Skin epidermis (tissue), 12 donors: ENCODE results near the gene PA2G4.
"Not testable (repeated sequence)": the region's sequence is repeated elsewhere in the genome, so short reads cannot be mapped to it uniquely, and the experiment has no call there.

Experiments used
- H3K27ac ChIP-seq, 21 experiments: fragments of 200-600 bp; sonication (generic) in 11 of 21; one replicate each; pipeline ENCODE4 v1.5.0; 2020; ENCODE audit warnings: mild to moderate bottlenecking in 3 of 21, inconsistent platforms in 2 of 21, moderate library complexity in 2 of 21
- H3K4me3 ChIP-seq, 7 experiments: fragments of 200-600 bp; sonication (generic) in 2 of 7; one replicate each; pipeline ENCODE4 v1.5.0; 2020; ENCODE audit warnings: inconsistent platforms in 2 of 7, mild to moderate bottlenecking in 2 of 7, moderate library complexity in 1 of 7

PA2G4 gene

DNA sequence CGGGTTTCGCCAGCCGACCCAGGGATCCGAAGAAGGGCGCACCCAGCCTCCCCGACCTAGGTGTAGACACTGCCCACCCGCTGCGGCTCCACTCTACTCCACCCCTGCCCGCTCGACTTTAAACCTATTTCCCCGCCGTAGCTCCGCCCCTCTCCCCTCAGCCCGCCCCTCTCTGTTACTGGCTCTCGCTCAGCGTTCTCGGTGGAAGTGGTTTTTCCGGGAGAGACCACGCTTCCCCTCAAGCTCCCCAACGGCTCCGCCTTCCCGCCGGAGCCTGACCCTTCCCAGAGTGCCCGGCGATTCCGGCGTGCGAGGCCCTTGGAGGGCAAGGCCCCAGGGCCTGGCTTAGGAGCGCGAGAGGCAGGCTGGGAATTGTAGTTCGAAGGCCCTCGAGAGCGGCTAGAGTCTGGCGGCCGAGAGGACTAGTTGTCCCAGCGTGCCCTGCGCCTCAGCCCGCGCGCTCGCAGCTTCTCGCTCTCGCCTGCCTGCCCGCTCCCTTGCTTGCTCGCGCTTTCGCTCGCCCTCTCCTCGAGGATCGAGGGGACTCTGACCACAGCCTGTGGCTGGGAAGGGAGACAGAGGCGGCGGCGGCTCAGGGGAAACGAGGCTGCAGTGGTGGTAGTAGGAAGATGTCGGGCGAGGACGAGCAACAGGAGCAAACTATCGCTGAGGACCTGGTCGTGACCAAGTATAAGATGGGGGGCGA, at the start of gene PA2G4:
Gene PA2G4, plus strand, starts transcription at position 451 of the 706 bp plus-strand sequence. Its CDS starts 179 bp downstream, at position 630.
- Histone ChIP-seq H3K27ac (peak within 1 kb of the TSS; percentile 65 to 98 (median 90)), H3K4me3 (peak within 1 kb of the TSS; percentile 55 to 89 (median 62))

GRCh38 chr12:56059964-56060363, 44.4 kb upstream of the PA2G4 start:
- not testable (repeated sequence) for H3K4me3 ChIP-seq, H3K27ac ChIP-seq

DNA sequence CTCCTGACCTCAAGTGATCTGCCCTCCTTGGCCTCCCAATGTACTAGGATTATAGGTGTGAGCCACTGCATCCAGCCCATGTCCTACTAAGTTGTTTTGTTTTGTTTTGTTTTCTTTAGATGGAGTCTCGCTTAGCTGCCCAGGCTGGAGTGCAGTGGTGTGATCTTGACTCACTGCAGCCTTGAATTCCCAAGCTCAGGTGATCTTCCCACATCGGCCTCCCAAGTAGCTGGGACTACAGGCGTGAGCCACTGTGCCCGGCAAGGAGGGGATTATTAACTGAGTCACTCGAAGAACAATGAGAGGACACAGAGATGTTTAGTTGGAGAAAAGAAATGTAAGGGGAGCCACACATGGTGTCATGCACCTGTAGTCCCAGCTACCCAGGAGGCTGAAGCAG, 42.4 kb upstream of the PA2G4 start:
- Histone ChIP-seq H3K27ac (no peak overlapping the region), H3K4me3 (no peak overlapping the region)

GRCh38 chr12:56062996-56063395, 41.4 kb upstream of the PA2G4 start:
- no peak overlapping the region for H3K27ac ChIP-seq
- no peak overlapping the region for H3K4me3 ChIP-seq

DNA sequence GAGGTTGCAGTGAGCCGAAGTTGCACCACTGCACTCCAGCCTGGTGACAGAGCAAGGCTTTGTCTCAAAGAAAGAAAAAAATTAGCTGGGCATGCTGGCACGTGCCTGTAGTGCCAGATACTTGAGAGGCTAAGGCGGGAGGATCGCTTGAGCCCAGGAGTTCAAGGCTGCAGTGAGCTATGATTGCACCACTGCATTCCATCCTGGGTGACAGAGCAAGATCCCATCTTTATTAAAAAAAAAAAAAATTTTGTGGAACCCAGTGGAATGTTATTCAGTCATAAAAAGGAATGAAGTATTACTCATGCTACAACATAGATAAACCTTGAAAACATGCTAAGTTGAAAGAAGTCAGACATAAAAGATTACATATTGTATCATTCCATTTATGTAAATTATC, 32.7 kb upstream of the PA2G4 start:
- H3K27ac ChIP-seq = no peak overlapping the region
- no peak overlapping the region for H3K4me3 ChIP-seq

- H3K27ac ChIP-seq = no peak overlapping the region
- H3K4me3 ChIP-seq = no peak overlapping the region
Observed at GRCh38 chr12:56074396-56074795, 30.0 kb upstream of the PA2G4 start.

- not testable (repeated sequence) for H3K4me3 ChIP-seq, H3K27ac ChIP-seq
Observed at GRCh38 chr12:56077966-56078365, 26.4 kb upstream of the PA2G4 start.

GRCh38 chr12:56078427-56078826, 25.9 kb upstream of the PA2G4 start:
- H3K27ac ChIP-seq = peak overlapping the region in 13 of 21 experiments; percentile 73 to 93 (median 87)
- peak overlapping the region in 1 of 7 experiments; percentile 77 for H3K4me3 ChIP-seq

DNA sequence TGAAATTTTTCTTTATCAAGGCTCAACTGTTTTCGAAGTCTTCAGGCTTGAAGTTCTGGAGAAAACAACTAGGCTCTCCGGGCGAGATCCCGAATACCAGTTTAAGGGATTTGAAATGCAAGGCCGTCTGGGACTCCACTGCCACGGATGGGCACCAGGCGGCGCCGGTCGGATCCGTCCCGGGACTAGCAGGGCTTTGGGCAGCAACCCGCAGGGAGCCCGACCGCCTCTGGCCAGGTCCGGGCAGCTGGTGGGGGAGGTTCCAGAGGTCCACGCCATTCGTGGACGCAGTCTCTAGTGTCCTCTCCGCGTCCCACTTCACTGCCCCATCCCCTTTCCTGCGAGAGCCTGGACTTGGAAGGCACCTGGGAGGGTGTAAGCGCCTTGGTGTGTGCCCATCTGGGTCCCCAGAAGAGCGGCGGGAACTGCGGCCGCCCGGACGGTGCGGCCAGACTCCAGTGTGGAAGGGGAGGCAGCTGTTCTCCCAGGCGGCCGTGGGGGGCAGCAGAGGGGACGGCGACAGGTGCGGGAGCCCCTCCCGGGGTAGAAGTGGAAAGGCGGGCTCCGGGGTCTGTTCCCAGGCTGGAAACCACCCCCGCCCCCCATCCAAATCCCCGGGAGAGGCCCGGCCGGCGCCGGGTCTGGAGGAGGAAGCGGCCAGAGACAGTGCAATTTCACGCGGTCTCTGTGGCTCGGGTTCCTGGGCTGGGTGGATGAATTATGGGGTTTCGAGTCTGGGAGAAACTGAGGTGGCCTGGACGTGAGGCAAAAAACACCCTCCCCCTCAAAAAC, 25.2 kb upstream of the PA2G4 start:
- Histone ChIP-seq H3K4me3 (peak overlapping the region; percentile 38 to 77 (median 61)), H3K27ac (peak overlapping the region; percentile 33 to 93 (median 86))

GRCh38 chr12:56079723-56080555, 24.4 kb upstream of the PA2G4 start, which contains the start of gene ERBB3:
TSS of gene ERBB3 (plus strand) at chr12:56080165. CDS start at chr12:56080301, 136 bp downstream.
- H3K4me3 ChIP-seq = peak within 1 kb of the TSS; percentile 38 to 77 (median 61)
- peak within 1 kb of the TSS; percentile 33 to 93 (median 86) for H3K27ac ChIP-seq

DNA sequence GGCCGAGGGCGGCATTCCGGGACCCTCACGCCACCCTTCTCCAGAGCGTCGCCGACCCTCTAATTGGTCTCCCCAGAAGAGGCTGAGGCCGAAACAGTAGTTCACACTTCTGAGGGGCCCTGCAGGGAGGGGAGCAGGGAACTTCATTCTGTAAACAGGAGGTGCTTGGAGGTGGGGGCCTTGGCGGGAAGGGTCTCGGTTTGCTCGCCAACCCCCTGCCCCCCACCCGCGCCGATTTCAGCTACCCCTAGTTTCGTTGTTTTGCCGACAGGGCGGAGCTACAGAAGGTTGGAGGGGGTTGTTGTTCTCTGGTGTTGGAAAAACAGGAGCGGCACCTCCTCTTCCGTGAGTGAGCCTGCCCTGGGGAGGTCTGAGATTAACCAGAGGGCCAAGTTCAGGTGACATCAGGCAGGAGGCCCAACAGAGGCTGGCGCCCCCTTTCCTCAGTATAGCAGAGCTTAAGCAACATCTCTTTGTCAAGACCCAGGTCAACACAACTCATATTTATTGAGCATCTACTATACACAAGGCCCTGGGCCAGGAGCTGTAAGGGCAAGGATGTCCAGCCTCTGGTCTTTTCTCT, 23.7 kb upstream of the PA2G4 start:
- Histone ChIP-seq H3K27ac (peak overlapping the region in 20 of 21 experiments; percentile 68 to 93 (median 85)), H3K4me3 (peak overlapping the region; percentile 38 to 77 (median 61))

DNA sequence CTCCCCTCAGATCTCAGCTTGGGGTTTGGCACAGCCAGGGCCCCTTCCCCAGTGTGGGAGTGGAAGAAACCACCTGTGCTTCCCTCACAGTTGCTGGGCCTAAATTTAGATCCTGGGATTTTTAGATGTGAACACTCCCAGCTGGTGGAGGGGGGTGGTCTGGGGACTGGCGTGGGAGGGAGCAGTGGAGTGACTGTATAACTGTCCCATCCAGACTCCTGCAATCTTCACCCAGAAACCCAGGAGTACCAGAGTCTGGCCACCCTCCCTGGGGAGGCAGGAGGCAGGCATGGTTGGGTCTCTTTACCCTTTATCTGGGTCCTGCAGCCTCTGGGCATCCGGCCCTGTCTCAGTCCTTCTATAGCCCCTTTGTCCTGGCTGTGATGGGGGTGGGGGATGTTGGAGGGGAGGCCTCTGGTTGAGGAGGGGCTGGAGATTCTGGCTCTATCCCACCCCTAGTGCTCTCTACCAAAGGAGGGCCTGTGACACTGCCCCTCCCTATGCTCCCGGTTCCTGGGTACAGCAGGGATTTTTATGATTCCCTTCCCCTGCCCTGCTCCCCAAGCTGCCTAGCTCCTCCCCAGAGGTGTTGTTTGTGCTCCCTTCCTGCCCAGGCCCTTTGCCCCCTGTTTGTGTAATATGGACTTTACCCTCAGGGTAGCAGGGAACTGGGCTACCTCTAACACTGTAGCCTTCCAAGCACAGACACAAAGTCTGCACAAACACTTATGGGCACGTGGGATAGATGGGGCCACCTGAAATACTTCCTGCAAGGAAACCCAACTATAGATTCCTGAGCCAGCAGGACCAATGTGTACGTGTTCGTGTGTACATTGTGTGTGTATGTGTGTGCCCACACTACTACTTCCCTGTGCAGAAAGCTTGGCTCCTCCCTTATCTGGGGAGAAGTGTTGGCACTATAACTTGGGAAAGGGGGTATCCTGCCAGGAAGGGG, 22.7 kb upstream of the PA2G4 start:
- peak overlapping the region in 13 of 21 experiments; percentile 14 to 93 (median 87) for H3K27ac ChIP-seq
- peak overlapping the region; percentile 38 to 77 (median 61) for H3K4me3 ChIP-seq

DNA sequence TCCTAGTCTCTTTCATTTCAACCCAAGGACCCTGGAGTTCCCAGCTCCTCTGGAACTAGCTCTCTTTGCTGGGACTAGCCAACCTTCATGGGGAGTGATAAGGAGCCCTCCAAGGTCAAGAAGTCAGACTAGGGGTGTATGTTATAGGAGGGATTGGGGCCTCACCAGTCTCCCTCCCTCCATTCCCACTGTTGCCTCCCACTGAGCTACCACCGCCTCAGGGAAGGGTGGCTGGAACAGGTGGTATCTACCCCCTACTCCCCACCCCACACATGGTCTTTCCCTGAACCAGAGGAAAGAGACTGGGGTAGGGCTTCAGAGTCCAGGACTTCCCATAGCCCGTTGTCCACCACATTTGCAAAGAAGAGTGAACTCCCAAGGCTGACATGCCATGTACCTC, 22.0 kb upstream of the PA2G4 start:
- H3K27ac ChIP-seq = peak overlapping the region in 6 of 21 experiments; percentile 8 to 93 (median 62)

GRCh38 chr12:56082967-56083366, 21.4 kb upstream of the PA2G4 start:
- H3K4me3 ChIP-seq = no peak overlapping the region
- peak overlapping the region in 5 of 21 experiments; percentile 2 to 93 (median 43) for H3K27ac ChIP-seq

More for the DNA sequence above, 22.0 kb upstream of the PA2G4 start:
- H3K4me3 ChIP-seq = no peak overlapping the region

GRCh38 chr12:56084958-56085543, 19.3 kb upstream of the PA2G4 start:
- no peak overlapping the region for H3K4me3 ChIP-seq
- peak overlapping the region in 2 of 21 experiments; percentile 39 to 42 for H3K27ac ChIP-seq

GRCh38 chr12:56086096-56086495, 18.3 kb upstream of the PA2G4 start:
- peak overlapping the region in 3 of 21 experiments; percentile 6 to 31 (median 9) for H3K27ac ChIP-seq
- no peak overlapping the region for H3K4me3 ChIP-seq

DNA sequence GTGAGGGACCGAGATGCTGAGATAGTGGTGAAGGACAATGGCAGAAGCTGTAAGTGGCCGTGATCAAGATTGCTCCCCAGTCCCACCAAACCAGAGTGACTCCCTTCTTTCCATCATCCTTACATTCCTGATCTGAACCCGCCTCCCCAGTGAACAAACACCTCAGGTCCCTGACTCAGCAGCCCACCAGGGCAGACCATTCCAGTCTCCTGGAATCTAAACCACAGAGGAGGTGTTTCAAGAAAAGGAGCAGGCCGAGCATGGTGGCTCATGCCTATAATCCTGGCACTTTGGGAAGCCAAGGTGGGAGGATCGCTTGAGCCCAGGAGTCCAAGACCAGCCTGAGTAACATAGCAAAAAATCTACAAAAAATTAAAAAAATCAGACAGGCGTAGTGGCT, 17.8 kb upstream of the PA2G4 start:
- H3K4me3 ChIP-seq = no peak overlapping the region
- H3K27ac ChIP-seq = peak overlapping the region in 6 of 21 experiments; percentile 6 to 37 (median 24)

DNA sequence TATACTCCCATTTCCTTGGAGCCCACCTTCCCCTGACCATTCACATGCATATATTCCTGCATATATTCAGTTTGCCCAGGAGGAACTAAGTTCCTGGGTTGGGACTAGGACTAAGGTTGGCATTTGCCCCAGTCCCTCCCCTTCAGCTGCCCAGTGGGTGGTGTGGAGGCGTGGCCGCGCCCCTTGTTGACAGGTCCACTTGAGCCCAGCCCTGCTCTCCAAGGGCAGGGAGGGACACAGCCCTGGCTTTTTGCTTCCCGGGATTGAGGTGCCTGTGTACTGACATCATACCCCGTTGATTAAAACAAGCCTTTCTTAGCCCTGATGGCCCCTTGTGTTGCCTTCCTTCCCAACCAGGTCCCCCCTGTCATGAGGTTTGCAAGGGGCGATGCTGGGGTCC, 17.1 kb upstream of the PA2G4 start:
- peak overlapping the region in 6 of 21 experiments; percentile 6 to 52 (median 25) for H3K27ac ChIP-seq
- no peak overlapping the region for H3K4me3 ChIP-seq
